ENCODE results near the gene OR1N2. TPM values are rescaled to one million over a fixed set of nuclear protein-coding genes. Genes with fewer than 3 reads are reported as not detected.

OR1N2 gene
- total RNA-seq, 1 experiment from 2014 or later = not detected

GRCh38 chr9:122562134-122562760 lies 9.3 kb downstream of the OR1N2 start:
- ChIA-PET POLR2A (no interaction called here), CTCF (no interaction called here)
- TF ChIP-seq PRRX2 (CRISPR knock-in tag; IDR thresholded peaks at IDR 0.05) = no peak
- TF ChIP-seq OVOL2 (CRISPR knock-in tag; IDR thresholded peaks at IDR 0.05; ENCODE audit: borderline replicate concordance) = no peak
- TF ChIP-seq PREB (CRISPR knock-in tag; IDR thresholded peaks at IDR 0.05; ENCODE audit: borderline replicate concordance) = no peak
- TF ChIP-seq CREM (CRISPR knock-in tag; IDR thresholded peaks at IDR 0.05) = no peak
- TF ChIP-seq ERG (CRISPR knock-in tag; IDR thresholded peaks at IDR 0.05) = no peak
- TF ChIP-seq ZNF423 (CRISPR knock-in tag; IDR thresholded peaks at IDR 0.05) = no peak
- TF ChIP-seq FOXJ3 (CRISPR knock-in tag; IDR thresholded peaks at IDR 0.05; ENCODE audit: borderline replicate concordance) = no peak
- no peak for TF ChIP-seq ZNF281 (CRISPR knock-in tag; IDR thresholded peaks at IDR 0.05)
- TF ChIP-seq ZNF317 (CRISPR knock-in tag; IDR thresholded peaks at IDR 0.05; ENCODE audit: borderline replicate concordance, low read depth) = no peak
- TF ChIP-seq JAZF1 (CRISPR knock-in tag; IDR thresholded peaks at IDR 0.05) = no peak
- Mint-ChIP-seq H3K4me3 (no peak overlapping the region), H3K27me3 (ENCODE audit: low read depth) (peaks cover 57% of the 10 kb centered on the region), H3K36me3 (peaks cover 40% of the 10 kb centered on the region), H3K27ac (no peak overlapping the region), H3K9me3 (peaks cover 81% of the 10 kb centered on the region), H3K4me1 (no peaks in the 10 kb centered on the region)
- ATAC-seq (peak; percentile 91), DNase-seq (ENCODE audit: low spot score) (peak; percentile 33)

GRCh38 chr9:122567901-122568300 lies 15.0 kb downstream of the OR1N2 start:
- Mint-ChIP-seq H3K36me3 (peaks cover 51% of the 10 kb centered on the region), H3K27ac (no peak overlapping the region), H3K27me3 (ENCODE audit: low read depth) (peaks cover 46% of the 10 kb centered on the region), H3K4me3 (no peak overlapping the region), H3K4me1 (no peaks in the 10 kb centered on the region), H3K9me3 (peaks cover 77% of the 10 kb centered on the region)
- POLR2A ChIA-PET = no interaction called here
- CTCF ChIA-PET = no interaction called here
- no peak for DNase-seq (ENCODE audit: low spot score)
- no peak for ATAC-seq
- TF ChIP-seq ZNF423 (CRISPR knock-in tag; IDR thresholded peaks at IDR 0.05) (no peak), NR1H2 (CRISPR knock-in tag; IDR thresholded peaks at IDR 0.05) (no peak), ZNF232 (CRISPR knock-in tag; IDR thresholded peaks at IDR 0.05) (no peak), ZMAT4 (CRISPR knock-in tag; IDR thresholded peaks at IDR 0.05) (no peak), E2F4 (CRISPR knock-in tag; IDR thresholded peaks at IDR 0.05; ENCODE audit: borderline replicate concordance, low read depth) (no peak), CREB1 (CRISPR knock-in tag; IDR thresholded peaks at IDR 0.05) (no peak), TEAD1 (CRISPR knock-in tag; IDR thresholded peaks at IDR 0.05) (no peak), FOXJ3 (CRISPR knock-in tag; IDR thresholded peaks at IDR 0.05; ENCODE audit: borderline replicate concordance) (no peak), FOXK1 (CRISPR knock-in tag; IDR thresholded peaks at IDR 0.05) (no peak), AFF4 (CRISPR knock-in tag; IDR thresholded peaks at IDR 0.05; ENCODE audit: borderline replicate concordance) (no peak), SMAD4 (CRISPR knock-in tag; IDR thresholded peaks at IDR 0.05) (no peak), ERG (CRISPR knock-in tag; IDR thresholded peaks at IDR 0.05) (no peak), E2F5 (CRISPR knock-in tag; IDR thresholded peaks at IDR 0.05) (no peak), CDX4 (CRISPR knock-in tag; IDR thresholded peaks at IDR 0.05; ENCODE audit: borderline replicate concordance) (no peak)
